Spleen (tissue), 7 donors: Measurements from ENCODE around the gene HNRNPK.

Experiments
- POLR2A ChIP-seq, 3 donors: fragments of 450-650 bp; IDR thresholded peaks; one replicate each; pipeline ENCODE4 v1.5.1; 2017; ENCODE audit warnings: antibody characterized with exemption in 3 of 3, mild to moderate bottlenecking in 1 of 3
- POLR2AphosphoS5 ChIP-seq, 3 donors: sonication (generic); formaldehyde crosslinking; IDR thresholded peaks; one replicate each; pipeline ENCODE4 v1.5.1; 2017; ENCODE audit warnings: antibody characterized with exemption in 3 of 3
- TF ChIP-seq, protein P1 (sequence below), 11 experiments: fragments of 200-600 bp in 7 of 11; fragments of 450-650 bp in 4 of 11; sonication (generic) in 4 of 11; IDR thresholded peaks in 8 of 11; conservative IDR thresholded peaks in 3 of 11; 1 replicate in 7 of 11; 2 replicates in 4 of 11; pipeline versions ENCODE4 v1.4.0 to v1.8.0; 2016 to 2021; ENCODE audit warnings: antibody characterized with exemption in 11 of 11, inconsistent platforms in 4 of 11, mild to moderate bottlenecking in 1 of 11
- donor health status: DM: no; HTN: no; CAD: no; lungs with moderate emphysema.
- donor health status: DM: no; HTN: no; CAD: no.
- donor health status: DM: no; HTN: no; CAD: no.

DNA sequence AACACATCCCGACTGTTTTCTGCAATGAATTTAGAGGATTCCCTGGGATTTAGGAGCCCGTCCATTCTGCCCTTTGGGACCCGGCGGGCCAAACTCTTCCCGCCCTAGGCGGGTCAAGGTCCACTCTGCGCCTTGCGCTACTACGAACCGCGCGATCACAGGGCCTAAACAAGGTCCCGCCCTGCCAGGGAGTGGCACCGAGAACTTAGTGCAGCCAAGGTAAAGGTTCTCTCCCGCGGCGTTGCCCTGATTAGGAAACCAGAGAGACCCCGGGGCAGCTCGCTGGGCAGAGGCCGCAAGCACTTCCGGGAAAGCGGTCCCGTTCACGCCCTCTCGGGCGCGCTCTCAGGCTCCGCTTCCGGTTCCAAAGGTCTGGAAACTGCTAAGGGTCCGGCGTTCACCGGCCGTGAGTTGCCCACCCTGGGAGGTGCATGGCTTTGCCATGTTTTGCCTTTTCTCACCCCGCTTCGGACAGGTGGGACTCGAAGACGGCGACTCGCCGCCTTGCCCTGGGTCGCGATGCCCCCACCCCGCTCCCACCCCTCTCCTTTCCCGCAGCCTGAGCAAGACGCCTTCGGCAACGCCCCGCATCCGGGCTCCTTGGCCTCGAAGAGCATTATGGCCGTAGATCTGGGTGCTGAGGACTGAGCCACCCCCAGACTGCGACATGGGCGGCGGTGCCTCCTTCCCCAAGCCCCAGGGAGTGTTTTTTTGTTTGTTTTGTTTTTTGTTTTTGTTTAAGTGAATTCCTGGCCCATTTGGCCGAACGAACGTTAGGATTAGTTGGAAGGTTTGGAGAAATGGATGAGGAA is 23.4 kb downstream of the HNRNPK start:
- TF ChIP-seq, protein P1, sequence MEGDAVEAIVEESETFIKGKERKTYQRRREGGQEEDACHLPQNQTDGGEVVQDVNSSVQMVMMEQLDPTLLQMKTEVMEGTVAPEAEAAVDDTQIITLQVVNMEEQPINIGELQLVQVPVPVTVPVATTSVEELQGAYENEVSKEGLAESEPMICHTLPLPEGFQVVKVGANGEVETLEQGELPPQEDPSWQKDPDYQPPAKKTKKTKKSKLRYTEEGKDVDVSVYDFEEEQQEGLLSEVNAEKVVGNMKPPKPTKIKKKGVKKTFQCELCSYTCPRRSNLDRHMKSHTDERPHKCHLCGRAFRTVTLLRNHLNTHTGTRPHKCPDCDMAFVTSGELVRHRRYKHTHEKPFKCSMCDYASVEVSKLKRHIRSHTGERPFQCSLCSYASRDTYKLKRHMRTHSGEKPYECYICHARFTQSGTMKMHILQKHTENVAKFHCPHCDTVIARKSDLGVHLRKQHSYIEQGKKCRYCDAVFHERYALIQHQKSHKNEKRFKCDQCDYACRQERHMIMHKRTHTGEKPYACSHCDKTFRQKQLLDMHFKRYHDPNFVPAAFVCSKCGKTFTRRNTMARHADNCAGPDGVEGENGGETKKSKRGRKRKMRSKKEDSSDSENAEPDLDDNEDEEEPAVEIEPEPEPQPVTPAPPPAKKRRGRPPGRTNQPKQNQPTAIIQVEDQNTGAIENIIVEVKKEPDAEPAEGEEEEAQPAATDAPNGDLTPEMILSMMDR (IDR thresholded peaks at IDR 0.05 in 8 of 11, conservative IDR thresholded peaks at IDR 0.05 in 3 of 11): no peak
- peak; percentile 38 to 82 (median 70) for TF ChIP-seq POLR2AphosphoS5 (IDR thresholded peaks at IDR 0.05)
- no peak for TF ChIP-seq POLR2A (IDR thresholded peaks at IDR 0.05)
